Hematopoietic multipotent progenitor cell treated with erythropoietin and hydrocortisone succinate and interleukin-3 and kit ligand, for 17 days (in vitro differentiated cells): ENCODE data around the gene PSD4.

Experiments
- DNase-seq: peaks from one replicate; pipeline ENCODE4 v3.0.0-alpha.2; 2015; ENCODE audit warnings: low spot score

PSD4 gene

GRCh38 chr2:113207021-113207420 is 33.2 kb downstream of the PSD4 start:
- no peak for DNase-seq

DNA sequence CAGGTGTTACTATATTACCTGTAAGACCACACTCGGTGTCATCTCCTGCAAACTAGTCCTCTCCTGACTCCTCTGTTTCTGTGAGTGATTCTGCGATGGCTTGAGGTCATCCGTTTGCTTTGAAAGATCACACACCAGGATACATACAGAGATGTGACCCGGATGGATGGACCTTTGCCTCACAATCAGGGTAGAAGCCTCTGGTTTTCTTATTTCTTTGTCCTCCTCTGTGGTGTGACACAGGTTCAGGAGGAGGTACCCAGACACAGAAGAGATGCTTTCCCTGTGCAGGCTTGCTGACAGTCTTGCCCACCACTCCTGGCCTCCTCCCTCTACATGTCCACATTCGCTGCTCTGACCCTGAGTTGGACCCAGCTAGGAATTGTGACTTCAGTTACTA is 34.6 kb downstream of the PSD4 start:
- no peak for DNase-seq

DNA sequence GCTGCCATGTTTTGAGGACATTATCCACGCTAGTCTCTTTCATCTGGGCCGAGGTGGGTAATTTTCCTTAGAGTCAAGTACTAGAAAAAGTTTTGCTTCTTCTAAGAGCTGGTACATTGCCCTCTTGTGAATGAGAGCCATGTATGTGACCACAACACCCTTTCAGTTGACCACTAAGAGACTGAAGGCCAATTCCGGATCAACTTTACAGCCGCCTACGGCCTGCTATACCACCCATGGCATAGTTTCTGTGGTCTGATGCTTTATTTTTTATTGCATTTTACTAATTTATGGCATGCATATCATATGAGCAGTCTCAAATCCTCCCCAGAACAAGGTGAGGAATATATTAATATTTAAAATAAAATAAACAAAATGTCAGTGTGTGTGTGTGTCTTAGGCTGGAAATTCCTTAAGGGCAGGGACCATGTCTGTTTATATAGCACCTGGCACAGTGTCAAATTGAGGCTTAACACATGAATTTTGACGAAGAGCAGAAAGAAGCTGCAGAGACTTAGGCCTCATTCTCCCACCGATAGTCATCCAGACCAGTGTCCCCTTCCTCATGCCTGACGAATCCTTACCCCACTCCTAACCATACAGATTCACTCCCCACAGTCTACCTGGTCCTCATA is 35.4 kb downstream of the PSD4 start:
- no peak for DNase-seq

DNA sequence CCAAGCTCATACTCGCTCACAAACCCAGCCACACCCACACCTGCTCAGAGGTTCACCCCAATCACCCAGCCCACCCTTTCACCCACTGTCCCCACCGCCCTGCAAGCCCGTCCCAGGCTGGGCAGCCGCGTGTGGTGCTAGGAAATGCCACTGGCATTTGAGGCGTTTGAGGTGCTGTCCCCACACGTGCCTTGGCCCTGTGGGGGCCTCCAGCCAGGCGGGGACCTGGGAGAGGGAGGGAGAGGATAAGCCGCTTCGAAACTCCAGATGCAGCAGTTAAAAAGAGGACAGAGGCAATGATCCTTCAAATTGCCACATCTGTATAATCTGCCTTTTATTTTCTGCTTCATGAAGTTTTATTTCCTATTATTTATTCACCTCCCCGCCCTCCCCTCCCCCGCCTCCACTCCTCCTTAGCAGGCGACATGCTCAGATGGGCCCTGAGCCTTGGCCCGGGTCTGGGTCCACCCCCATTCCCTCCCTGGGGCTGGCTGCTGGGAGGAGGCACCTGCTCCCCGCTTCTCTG is 35.9 kb downstream of the PSD4 start:
- no peak for DNase-seq

DNA sequence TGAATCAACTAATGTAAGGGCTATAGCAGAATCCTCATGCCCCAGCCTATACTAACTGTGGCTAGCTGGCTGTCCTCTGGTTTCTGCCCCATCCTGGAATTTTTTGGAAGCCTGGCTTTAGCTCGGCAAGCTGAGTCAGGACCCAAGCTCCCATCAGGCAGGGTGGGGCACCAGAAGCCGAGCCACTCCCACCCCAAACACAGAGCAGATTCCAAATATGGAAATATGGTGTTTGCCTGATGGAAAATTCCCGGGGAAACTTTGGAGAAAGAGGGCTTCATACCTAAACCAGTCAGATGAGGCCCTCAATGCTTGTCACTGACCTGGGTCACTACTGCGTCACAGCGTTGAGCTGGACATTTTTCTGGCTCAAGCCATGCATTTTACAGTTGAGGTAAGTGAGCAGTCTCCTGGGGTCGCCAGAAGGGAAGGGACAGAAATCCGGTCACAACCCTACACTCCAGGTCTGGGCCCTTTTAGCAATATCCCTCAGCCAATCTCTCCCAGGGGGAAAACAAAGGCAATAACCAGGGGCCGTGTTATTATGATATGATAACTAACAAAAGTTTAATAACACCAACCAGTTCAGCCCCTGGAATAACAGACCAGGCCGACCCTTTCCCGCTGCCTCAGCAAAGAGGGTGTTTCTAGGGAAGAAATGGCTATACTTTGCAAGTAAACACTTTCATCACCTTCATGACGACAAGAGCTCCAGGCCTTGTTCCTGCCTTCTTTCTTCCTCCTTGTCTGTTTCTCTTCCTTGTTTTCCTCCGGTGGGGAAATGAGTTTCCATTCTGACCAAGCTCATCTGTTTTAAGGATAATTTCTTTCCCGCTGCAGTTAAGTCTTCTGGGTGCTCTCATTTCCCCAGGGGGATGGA is 37.7 kb downstream of the PSD4 start:
- DNase-seq = no peak

DNA sequence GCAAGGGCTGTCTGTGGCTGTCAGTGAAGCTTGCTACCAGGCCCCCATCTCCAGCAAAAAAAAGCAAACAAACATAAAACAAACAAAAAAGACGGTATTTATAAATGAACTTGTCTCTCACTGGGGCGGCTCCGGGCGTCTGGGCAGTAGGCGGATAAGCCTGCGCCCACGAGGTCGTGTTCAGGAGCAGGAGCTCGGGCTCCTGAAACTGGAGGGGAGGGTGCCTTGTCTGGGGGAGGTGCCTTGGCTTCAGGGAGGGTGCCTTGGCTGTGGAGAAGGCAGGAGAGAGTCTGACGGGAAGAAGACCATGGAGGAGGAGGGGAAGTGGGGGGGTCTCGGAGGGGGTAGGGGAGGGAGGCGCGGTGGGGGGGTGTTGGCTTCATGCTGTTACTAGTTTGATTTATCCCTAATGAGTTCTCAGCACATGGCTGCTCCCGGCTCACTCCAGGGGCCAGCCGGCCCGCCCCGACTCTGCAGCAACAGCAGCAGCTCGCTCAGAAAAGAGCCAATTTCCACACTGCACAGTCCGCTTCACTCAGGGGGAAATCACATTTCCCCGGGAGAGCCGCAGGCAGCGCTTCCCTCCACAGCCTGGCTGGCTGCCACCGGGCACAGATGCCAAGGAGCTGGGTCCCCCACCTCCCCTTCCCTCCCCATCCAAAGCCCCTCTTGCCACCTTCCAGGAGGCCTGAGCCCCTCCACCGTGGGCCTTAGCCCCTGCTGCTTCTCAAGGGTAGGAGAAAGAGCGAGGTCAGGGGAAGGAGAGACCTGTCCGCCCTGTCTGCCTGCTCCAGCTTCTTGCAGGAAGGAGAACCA is 38.7 kb downstream of the PSD4 start:
- no peak for DNase-seq

DNA sequence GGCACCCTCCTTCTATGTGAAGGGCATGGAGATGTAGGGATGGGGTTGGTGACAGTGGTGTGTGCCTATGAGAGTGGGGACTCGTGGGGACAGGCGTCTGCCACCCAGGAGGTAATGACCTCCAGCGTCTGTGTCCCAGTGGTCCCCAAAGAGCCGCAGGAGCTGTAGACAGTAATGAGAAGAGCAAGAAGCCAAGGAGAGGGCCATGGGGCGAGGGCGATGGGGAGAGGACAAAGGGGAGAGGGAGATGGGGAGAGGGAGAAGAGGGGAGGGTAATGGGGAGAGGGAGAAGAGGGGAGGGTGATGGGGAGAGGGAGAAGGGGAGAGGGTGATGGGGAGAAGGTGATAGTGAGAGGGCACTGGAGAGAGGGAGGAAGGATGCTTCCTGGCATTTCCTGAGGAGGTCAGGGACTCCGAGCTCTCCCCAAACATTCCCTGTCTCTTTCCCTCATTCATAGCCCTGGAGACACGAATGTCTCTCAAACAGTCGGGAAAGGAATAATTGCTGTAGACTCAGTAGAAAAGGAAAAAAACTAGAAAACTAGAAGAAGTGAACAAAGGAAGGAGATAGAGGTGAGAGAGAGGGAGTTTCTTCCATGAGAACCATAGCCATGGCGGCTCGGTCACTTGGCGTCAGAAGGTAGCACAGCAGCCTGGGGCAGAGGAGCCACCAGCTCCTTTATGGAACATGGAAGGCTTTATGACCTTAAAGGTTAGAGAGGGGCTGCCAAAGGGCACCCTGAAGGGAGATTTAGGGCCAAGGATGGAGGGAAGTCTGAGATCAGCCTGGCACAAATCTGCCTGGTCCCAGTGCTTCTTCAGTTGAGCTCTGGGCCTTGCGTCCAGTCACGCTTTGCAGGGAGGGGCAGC is 39.5 kb downstream of the PSD4 start:
- DNase-seq = no peak

DNA sequence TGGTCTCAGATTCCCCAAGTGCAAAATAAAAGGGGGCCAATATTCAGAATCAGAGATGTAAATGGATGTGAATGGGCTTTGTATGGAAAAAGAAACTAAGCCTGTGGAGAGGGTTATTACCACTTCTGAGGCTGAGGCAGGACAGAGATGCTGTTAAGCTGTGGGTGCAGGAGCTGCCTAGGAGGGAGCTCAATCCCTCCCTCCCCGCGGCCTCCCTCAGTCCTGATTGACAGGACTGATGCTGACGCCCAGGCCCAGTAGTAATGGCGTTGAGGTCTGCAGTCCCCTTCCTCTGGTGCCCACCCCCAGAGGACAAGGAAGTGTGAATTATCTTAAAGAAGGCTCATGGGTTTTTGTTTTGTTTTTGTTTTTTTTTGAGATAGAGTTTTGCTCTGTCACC is 40.4 kb downstream of the PSD4 start:
- DNase-seq = no peak

DNA sequence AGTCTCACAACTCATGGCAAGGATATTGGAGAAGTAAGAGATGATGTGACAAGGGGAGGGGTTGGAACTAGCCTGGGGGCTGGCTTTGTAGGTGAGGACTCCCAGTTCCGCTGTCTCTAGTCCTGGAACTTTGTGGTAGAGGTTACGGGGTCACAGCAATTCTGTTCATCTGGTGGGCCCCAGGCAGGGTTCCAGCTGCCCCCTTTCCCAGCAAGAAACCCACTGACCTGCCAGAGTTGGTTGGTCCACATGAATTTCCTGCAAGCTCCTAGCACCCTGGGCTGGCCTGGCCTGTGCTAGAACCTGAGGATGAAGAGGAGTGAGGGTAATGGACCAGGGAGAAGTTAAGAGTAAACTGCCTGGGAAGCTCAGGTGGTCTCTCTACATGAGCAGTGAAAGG is 41.3 kb downstream of the PSD4 start:
- no peak for DNase-seq

- no peak for DNase-seq
Measured at GRCh38 chr2:113216321-113216720, 42.5 kb downstream of the PSD4 start.

GRCh38 chr2:113216891-113217454 is 43.2 kb downstream of the PSD4 start:
- DNase-seq = no peak

DNA sequence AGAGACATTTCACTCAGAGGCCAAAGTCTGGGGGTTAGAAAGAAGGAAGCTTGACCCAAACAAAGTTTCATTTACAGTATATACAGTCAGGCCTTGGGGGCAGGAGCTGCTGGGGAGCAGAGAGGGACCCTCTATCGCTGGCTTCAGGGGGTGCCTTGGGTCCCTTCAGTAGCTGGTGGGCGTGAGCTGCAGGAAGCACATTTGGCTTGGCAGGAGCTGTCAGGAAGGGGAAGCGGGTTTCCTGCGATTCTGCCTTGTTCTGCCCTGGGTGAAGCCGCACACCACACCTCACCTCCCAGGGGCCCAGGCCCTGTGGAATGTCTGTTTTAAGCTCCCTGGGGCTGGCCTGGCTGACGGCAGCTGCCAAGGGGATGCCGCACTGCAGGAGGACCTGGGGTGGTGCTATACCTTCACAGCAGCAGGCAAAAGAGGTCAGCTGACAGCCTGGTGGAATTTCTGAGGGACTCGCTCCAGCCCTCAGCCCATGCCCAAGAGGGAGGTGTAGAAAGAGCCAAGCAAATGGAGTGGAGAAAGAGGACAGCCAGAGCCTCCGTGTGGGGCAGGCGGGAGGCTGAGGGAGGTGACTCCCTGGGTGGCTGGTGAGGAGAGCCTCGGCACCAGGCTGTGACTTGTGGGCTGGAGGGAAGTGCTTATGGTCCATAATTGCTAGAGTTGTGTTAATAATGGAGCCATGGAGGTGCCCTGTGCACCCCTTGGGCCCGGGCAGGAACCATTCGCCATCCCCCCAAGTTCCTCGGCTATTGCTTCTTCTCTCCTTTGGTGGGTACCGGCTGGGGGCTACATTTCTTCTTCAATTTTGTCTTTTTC is 43.9 kb downstream of the PSD4 start:
- DNase-seq = no peak

- no peak for DNase-seq
Measured at GRCh38 chr2:113218283-113219091, 44.7 kb downstream of the PSD4 start.

GRCh38 chr2:113219092-113219441 is 45.3 kb downstream of the PSD4 start:
- no peak for DNase-seq

GRCh38 chr2:113219525-113219888 is 45.7 kb downstream of the PSD4 start:
- DNase-seq = no peak

DNA sequence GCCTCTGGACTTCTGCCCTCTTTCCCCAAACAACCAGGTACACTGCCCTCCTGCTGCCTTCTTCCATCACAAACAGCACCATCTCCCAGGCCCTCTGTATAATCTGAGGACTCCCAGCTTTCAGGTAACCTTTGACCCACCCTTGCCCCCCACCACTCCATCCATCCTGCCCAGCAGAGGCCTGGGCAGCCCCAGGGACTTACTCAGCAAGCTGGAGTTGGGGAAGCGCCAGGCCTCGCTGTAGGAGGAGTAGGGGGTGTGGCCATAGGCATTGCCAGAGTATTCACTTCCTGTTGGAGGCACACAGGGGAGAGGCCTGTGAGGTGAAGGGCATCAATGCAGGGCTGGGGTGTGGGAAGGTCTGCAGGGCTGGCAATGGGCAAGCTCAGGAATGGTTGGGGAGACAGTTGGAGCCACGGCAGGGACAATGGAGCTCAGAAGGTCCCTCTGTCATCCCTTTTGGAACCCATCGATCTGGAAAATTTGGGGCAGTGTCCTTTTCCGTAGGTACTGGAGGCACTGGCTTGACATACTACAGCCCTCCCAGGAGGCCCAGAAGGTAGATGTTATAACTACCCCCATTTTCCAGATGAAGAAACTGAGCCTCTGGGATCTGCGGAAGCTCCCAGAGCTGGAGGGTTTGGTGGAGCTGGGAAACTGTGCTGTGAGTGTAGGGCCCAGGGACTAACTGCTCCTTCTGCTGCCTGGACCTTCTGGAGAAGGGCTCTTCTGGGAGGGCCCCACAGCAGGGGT is 46.3 kb downstream of the PSD4 start:
- no peak for DNase-seq

GRCh38 chr2:113220970-113221708 is 47.4 kb downstream of the PSD4 start:
- DNase-seq = no peak

- DNase-seq = no peak
Measured at GRCh38 chr2:113221846-113222245, 48.1 kb downstream of the PSD4 start.
